ENCODE measurements around the gene MCTP1.

GRCh38 chr5:95184924-95185323, 100.0 kb downstream of the MCTP1 start:
- TF ChIP-seq CTCF (IDR thresholded peaks at IDR 0.05 in 2 of 3, conservative IDR thresholded peaks at IDR 0.05 in 1 of 3; ENCODE audit: control insufficient read depth in 2 of 3, extremely low read depth in 1 of 3, insufficient read depth in 1 of 3, low read depth in 3 of 3, low read length in 3 of 3), result no peak
- TF ChIP-seq POLR2AphosphoS2 (IDR thresholded peaks at IDR 0.05; ENCODE audit: low read depth, low read length), result no peak
- TF ChIP-seq YY1 (IDR thresholded peaks at IDR 0.05; ENCODE audit: low read depth, low read length), result no peak

All from GM12878 (cell line).